K562 (cell line): ENCODE data around the gene HAT1. TPM values are rescaled to one million over a fixed set of nuclear protein-coding genes. Genes with fewer than 3 reads are reported as not detected.

ENCODE experiments used
- BRF1 ChIP-seq: IDR thresholded peaks from 3 replicates; pipeline ENCODE4 v1.6.1; 2011; ENCODE audit warnings: borderline replicate concordance, mild to moderate bottlenecking; ENCODE audit not compliant: insufficient read length; ENCODE audit errors: extremely low read depth
- FOXO4 ChIP-seq: fragments of 450-650 bp; formaldehyde crosslinking; IDR thresholded peaks from 2 replicates; pipeline ENCODE4 v1.4.0; 2020; ENCODE audit warnings: mild to moderate bottlenecking, moderate library complexity
- HCFC1 ChIP-seq: IDR thresholded peaks from 2 replicates; pipeline ENCODE4 v1.6.1; 2012; ENCODE audit warnings: low read depth, low read length, improper control_type of control experiment
- HOMEZ ChIP-seq: fragments of 250-450 bp; sonication (Bioruptor Pico); IDR thresholded peaks from 2 replicates; pipeline ENCODE4 v1.4.0; 2020; ENCODE audit warnings: mild to moderate bottlenecking, moderate library complexity
- KDM4B ChIP-seq, 2 experiments: fragments of 450-650 bp in 1 of 2; sonication (generic) in 1 of 2; IDR thresholded peaks; 2 replicates each; pipeline ENCODE4 v1.6.1; 2016 to 2017; ENCODE audit warnings: borderline replicate concordance in 2 of 2, antibody characterized with exemption in 1 of 2, low read depth in 1 of 2, mild to moderate bottlenecking in 1 of 2
- KLF13 ChIP-seq: fragments of 450-650 bp; IDR thresholded peaks from 2 replicates; pipeline ENCODE4 v1.6.1; 2016; ENCODE audit warnings: missing genetic modification characterization, low read depth, mild to moderate bottlenecking, missing compliant biosample characterization, moderate library complexity, borderline replicate concordance
- MAZ ChIP-seq, 2 experiments: fragments of 450-650 bp in 1 of 2; sonication (generic) in 1 of 2; formaldehyde crosslinking; IDR thresholded peaks in 1 of 2; conservative IDR thresholded peaks in 1 of 2; 2 replicates each; pipeline versions ENCODE4 v1.4.0 to v1.5.0; 2020; ENCODE audit warnings: mild to moderate bottlenecking in 1 of 2, missing genetic modification reagents in 1 of 2
- PKNOX1 ChIP-seq: fragments of 450-650 bp; IDR thresholded peaks from 2 replicates; pipeline ENCODE4 v1.6.1; 2016
- RBM39 ChIP-seq: fragments of 200-400 bp; formaldehyde crosslinking; optimal IDR thresholded peaks from 2 replicates; pipeline ENCODE3; 2018; ENCODE audit warnings: low read depth, low read length
- SMAD4 ChIP-seq: fragments of 250-450 bp; sonication (Bioruptor Pico); conservative IDR thresholded peaks from 2 replicates; pipeline ENCODE4 v1.8.0; 2021; ENCODE audit warnings: inconsistent platforms, mild to moderate bottlenecking, moderate library complexity
- TFE3 ChIP-seq: fragments of 450-650 bp; formaldehyde crosslinking; IDR thresholded peaks from 2 replicates; pipeline ENCODE4 v1.4.0; 2020; ENCODE audit warnings: mild to moderate bottlenecking, mixed read lengths
- WHSC1 ChIP-seq: IDR thresholded peaks from one replicate; pipeline ENCODE4 v1.6.1; 2012; ENCODE audit warnings: low read length, control low read depth, inconsistent platforms
- ZBED1 ChIP-seq: IDR thresholded peaks from 2 replicates; pipeline ENCODE4 v1.6.1; 2014
- ZKSCAN1 ChIP-seq: fragments of 150-350 bp; IDR thresholded peaks from 2 replicates; pipeline ENCODE4 v1.6.1; 2016; ENCODE audit warnings: low read depth, low read length
- ZKSCAN3 ChIP-seq: fragments of 250-450 bp; sonication (Bioruptor Pico); IDR thresholded peaks from 2 replicates; pipeline ENCODE4 v1.4.0; 2020
- ZNF274 ChIP-seq: IDR thresholded peaks from 2 replicates; pipeline ENCODE4 v1.6.1; 2011; ENCODE audit warnings: low read depth, mild to moderate bottlenecking, low read length, moderate library complexity, borderline replicate concordance
- ZNF696 ChIP-seq: fragments of 250-450 bp; sonication (Bioruptor Pico); conservative IDR thresholded peaks from 2 replicates; pipeline ENCODE4 v1.4.0; 2020; ENCODE audit warnings: mild to moderate bottlenecking, moderate library complexity
- ZNF717 ChIP-seq: fragments of 250-450 bp; sonication (Bioruptor Pico); IDR thresholded peaks from 2 replicates; pipeline ENCODE4 v1.5.0; 2021
- ZNF740 ChIP-seq, 3 experiments: fragments of 200-800 bp in 1 of 3; sonication (Bioruptor generic) in 1 of 3; sonication (generic) in 1 of 3; formaldehyde crosslinking in 1 of 3; IDR thresholded peaks; 2 replicates each; pipeline versions ENCODE4 v1.6.1 to v1.8.0; 2016 to 2022; ENCODE audit warnings: mild to moderate bottlenecking in 2 of 3, missing compliant biosample characterization in 2 of 3, missing genetic modification characterization in 2 of 3, missing genetic modification reagents in 1 of 3
- polyA plus RNA-seq, 8 experiments: library from polyadenylated mRNA; depleted of rRNA in 4 of 8; stranded (reverse) in 5 of 8; unstranded in 3 of 8; fragments of >200 nt; fragmentation: Nextera tagmentation in 2 of 8; fragmentation: Illumina TruSeq in 1 of 8; extraction: Ambion mirVana in 2 of 8; extraction: Trizol in 1 of 8; gene quantifications; 2 replicates each; pipeline versions ENCODE4 v1.2.1 to v1.2.3, GENCODE V29; 2011 to 2014; ENCODE audit warnings: inconsistent platforms in 1 of 8, missing spikeins in 1 of 8
- total RNA-seq, 7 experiments: library from RNA; depleted of rRNA in 6 of 7; stranded (reverse); fragments of >200 nt in 6 of 7; fragmentation: Illumina TruSeq in 2 of 7; extraction: Trizol in 2 of 7; gene quantifications; 2 replicates each; pipeline versions ENCODE4 v1.2.1 to v1.2.3, GENCODE V29; 2011 to 2021; ENCODE audit warnings: low replicate concordance in 1 of 7

Gene HAT1
- total and polyA plus RNA-seq, 9 of the 15 experiments (the other 6 are each of a cell fraction or from before 2014, with no cell fraction given), result 125 to 384 (median 244) TPM

- TF ChIP-seq ZNF740 (CRISPR knock-in tag; IDR thresholded peaks at IDR 0.05) (no peak), ZNF740 (tag; IDR thresholded peaks at IDR 0.05) (no peak), RBM39 (no peak), TFE3 (CRISPR knock-in tag) (no peak), ZNF274 (no peak), ZBED1 (no peak; the same call in 1 of the 2 replicates), KDM4B (IDR thresholded peaks at IDR 0.05; ENCODE audit: borderline replicate concordance in 2 of 2, low read depth in 1 of 2) (peak in 1 of 2 experiments; percentile 33; a peak in 1 of 4 replicates), MAZ (CRISPR knock-in tag; conservative IDR thresholded peaks at IDR 0.05 in 1 of 2, IDR thresholded peaks at IDR 0.05 in 1 of 2) (peak; percentile 52 to 73; a peak in 3 of 4 replicates), WHSC1 (no peak), HCFC1 (peak; percentile 6; the same call in 1 of the 2 replicates), HOMEZ (CRISPR knock-in tag) (no peak), ZKSCAN1 (no peak), FOXO4 (CRISPR knock-in tag) (no peak), SMAD4 (CRISPR knock-in tag) (0 out of 2 replicates have a peak, but pooled peaks have one; percentile 41), BRF1 (no peak), ZNF717 (CRISPR knock-in tag) (no peak), KLF13 (tag) (no peak), ZNF696 (CRISPR knock-in tag) (no peak), ZKSCAN3 (CRISPR knock-in tag) (no peak), PKNOX1 (peak; percentile 82)
Observed at GRCh38 chr2:171922230-171923022, at the start of gene HAT1 (continued).
